Breast epithelium (tissue), 4 donors: ENCODE measurements around the gene SGTB. TPM values are rescaled to one million over a fixed set of nuclear protein-coding genes. Genes with fewer than 3 reads are reported as not detected.
"Not testable (repeated sequence)": the region's sequence is repeated elsewhere in the genome, so short reads cannot be mapped to it uniquely, and the experiment has no call there.

ENCODE experiments used
- DNase-seq, 2 donors: peaks; one replicate each; pipeline ENCODE4 v3.0.0-alpha.2; 2019; ENCODE audit warnings: low spot score in 2 of 2
- H3K27ac ChIP-seq, 2 donors: fragments of 200-600 bp; sonication (generic) in 1 of 2; one replicate each; pipeline ENCODE4 v1.5.1; 2016 to 2019; ENCODE audit warnings: mild to moderate bottlenecking in 1 of 2
- H3K27me3 ChIP-seq, 2 donors: fragments of 200-600 bp; sonication (generic) in 1 of 2; one replicate each; pipeline versions ENCODE4 v1.5.1 to v1.6.0; 2017 to 2019; ENCODE audit warnings: control low read depth in 1 of 2, mild to moderate bottlenecking in 1 of 2
- H3K36me3 ChIP-seq: fragments of 200-600 bp; one replicate; pipeline ENCODE4 v1.5.1; 2019
- H3K4me1 ChIP-seq, 2 donors: fragments of 200-600 bp; sonication (generic); one replicate each; pipeline ENCODE4 v1.5.1; 2016 to 2019; ENCODE audit warnings: control low read depth in 1 of 2
- H3K4me3 ChIP-seq, 3 donors: fragments of 200-600 bp; sonication (generic); 1 replicate in 2 of 3; 2 replicates in 1 of 3; pipeline ENCODE4 v1.5.1; 2016 to 2019; ENCODE audit warnings: mild to moderate bottlenecking in 3 of 3, moderate library complexity in 2 of 3
- H3K9me3 ChIP-seq, 2 donors: fragments of 200-600 bp; sonication (generic) in 1 of 2; one replicate each; pipeline ENCODE4 v1.5.1; 2016 to 2019; ENCODE audit warnings: control low read depth in 1 of 2
- POLR2A ChIP-seq: fragments of 450-650 bp; IDR thresholded peaks from one replicate; pipeline ENCODE4 v1.6.1; 2016; ENCODE audit warnings: antibody characterized with exemption, mild to moderate bottlenecking, moderate library complexity
- POLR2AphosphoS5 ChIP-seq, 3 donors: sonication (generic); formaldehyde crosslinking; IDR thresholded peaks; one replicate each; pipeline ENCODE4 v1.6.1; 2017; ENCODE audit warnings: antibody characterized with exemption in 3 of 3
- intact Hi-C: fragments of 100-400 bp; cut with DNase I; formaldehyde crosslinking; loops from one replicate; pipeline ENCODE4 v1.15.1; 2023; ENCODE audit warnings: low total_unique reads
- total RNA-seq, 3 donors: library from RNA; depleted of rRNA; stranded (reverse); fragments of >200 nt; gene quantifications; one replicate each; pipeline ENCODE4 v1.1.0, GENCODE V29; 2016
- TF ChIP-seq, protein P1 (sequence below), 3 donors: fragments of 450-650 bp; IDR thresholded peaks; one replicate each; pipeline ENCODE4 v1.5.1; 2016 to 2017; ENCODE audit warnings: antibody characterized with exemption in 3 of 3, mild to moderate bottlenecking in 3 of 3, moderate library complexity in 3 of 3

Gene SGTB
- total RNA-seq, 3 donors from 2014 or later, result 7.9 to 10.5 (median 8.2) TPM

DNA sequence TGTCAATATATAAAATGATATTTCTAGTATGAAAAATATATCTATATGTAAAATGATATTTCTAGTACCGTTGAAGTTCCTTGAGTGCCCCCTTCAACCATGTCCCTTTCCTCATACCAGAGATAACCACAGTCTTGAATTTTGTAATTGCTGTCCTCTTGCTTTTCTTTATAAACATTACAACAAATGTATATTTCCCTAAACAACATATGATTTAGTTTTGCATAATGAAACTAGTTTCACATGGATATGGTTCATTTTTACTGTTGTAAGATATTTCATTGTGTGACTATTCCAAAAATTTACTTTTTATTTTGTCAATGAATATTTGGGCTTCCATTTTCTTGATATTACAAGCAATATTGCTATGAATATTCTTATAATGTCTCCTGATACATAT, 14.1 kb upstream of the SGTB start:
- H3K27me3 ChIP-seq, result no peaks in the 10 kb centered on the region
- H3K4me1 ChIP-seq, result no peaks in the 10 kb centered on the region
- no peak overlapping the region for H3K27ac ChIP-seq
- H3K4me3 ChIP-seq, result no peak overlapping the region
- H3K36me3 ChIP-seq, result no peaks in the 10 kb centered on the region
- no peak for DNase-seq
- intact Hi-C loops, result no loop called here
- TF ChIP-seq, protein P1, sequence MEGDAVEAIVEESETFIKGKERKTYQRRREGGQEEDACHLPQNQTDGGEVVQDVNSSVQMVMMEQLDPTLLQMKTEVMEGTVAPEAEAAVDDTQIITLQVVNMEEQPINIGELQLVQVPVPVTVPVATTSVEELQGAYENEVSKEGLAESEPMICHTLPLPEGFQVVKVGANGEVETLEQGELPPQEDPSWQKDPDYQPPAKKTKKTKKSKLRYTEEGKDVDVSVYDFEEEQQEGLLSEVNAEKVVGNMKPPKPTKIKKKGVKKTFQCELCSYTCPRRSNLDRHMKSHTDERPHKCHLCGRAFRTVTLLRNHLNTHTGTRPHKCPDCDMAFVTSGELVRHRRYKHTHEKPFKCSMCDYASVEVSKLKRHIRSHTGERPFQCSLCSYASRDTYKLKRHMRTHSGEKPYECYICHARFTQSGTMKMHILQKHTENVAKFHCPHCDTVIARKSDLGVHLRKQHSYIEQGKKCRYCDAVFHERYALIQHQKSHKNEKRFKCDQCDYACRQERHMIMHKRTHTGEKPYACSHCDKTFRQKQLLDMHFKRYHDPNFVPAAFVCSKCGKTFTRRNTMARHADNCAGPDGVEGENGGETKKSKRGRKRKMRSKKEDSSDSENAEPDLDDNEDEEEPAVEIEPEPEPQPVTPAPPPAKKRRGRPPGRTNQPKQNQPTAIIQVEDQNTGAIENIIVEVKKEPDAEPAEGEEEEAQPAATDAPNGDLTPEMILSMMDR (IDR thresholded peaks at IDR 0.05), result no peak
- no peak for TF ChIP-seq POLR2A
- TF ChIP-seq POLR2AphosphoS5 (IDR thresholded peaks at IDR 0.05), result no peak
- no peaks in the 10 kb centered on the region for H3K9me3 ChIP-seq

DNA sequence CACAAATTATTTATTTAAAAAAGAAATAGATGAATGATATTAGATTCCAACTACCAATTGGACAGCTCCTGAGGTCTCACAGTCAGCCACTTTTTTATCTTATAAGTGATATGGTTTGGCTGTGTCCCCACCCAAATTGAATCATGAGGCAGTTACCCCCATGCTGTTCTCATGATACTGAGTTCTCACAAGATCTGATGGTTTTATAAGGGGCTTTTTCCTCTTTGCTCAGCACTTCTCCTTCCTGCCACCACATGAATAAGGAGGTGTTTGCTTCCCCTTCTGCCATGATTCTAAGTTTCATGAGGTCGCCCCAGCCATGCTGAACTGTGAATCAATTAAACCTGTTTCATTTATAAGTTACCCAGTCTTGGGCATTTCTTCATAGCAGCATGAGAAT, 13.0 kb upstream of the SGTB start:
- Histone ChIP-seq H3K4me1 (no peaks in the 10 kb centered on the region), H3K9me3 (no peaks in the 10 kb centered on the region), H3K36me3 (no peaks in the 10 kb centered on the region), H3K27ac (no peak overlapping the region), H3K4me3 (no peak overlapping the region), H3K27me3 (no peaks in the 10 kb centered on the region)
- TF ChIP-seq POLR2AphosphoS5 (IDR thresholded peaks at IDR 0.05) (no peak), POLR2A (no peak)
- TF ChIP-seq, protein P1 (IDR thresholded peaks at IDR 0.05), result no peak
- DNase-seq, result no peak
- intact Hi-C loops, result no loop called here

DNA sequence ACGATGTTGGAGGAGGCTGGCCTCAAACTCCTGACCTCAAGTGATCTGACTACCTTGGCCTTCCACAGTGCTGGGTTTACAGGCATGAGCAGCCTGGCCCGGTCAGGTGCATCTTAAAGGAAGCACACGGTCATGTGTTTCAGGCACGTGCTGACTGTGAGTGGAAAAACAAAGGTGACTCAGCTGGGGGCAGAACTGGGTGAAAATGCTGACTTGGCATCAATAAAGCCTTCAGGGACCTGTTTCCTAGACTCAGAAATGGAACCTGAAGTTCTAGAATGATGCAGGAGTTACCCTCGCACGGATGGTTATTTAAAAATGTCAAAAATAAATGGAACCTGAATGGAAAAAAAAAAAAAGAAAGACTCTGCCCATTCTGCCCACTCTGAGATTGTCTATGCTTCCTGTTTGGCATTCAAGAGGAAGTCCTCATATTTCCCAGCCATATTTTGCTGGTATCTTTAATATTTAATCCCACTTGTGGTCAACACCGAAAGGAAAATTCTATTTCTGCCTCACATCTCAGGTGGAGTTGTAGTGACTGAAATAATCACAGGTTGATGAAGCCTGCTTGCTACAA, 12.4 kb upstream of the SGTB start:
- H3K27me3 ChIP-seq, H3K4me3 ChIP-seq, intact Hi-C loops, H3K4me1 ChIP-seq, DNase-seq, H3K9me3 ChIP-seq, H3K27ac ChIP-seq, H3K36me3 ChIP-seq: not testable (repeated sequence)

DNA sequence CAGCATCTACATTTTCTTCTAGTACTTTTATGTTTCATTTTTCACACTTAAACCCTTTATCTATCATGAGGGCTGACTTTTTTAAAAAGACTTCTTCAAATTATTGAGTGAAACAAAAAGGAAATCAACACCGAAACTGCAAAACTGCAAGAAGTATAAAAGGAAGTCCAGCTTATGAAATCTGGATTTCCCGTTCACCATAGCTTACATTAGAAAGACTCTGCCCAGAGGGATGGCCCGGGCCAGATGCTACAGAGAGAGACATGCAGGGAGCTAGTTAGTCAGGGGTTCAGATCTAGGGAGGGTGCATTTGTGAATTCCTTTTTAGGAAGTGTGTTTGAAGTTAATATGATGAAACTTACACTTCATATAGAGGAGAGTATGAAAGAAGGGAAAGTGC, 10.1 kb upstream of the SGTB start:
- H3K36me3 ChIP-seq, H3K4me3 ChIP-seq, intact Hi-C loops, DNase-seq, H3K9me3 ChIP-seq, H3K4me1 ChIP-seq, H3K27ac ChIP-seq, H3K27me3 ChIP-seq: not testable (repeated sequence)

DNA sequence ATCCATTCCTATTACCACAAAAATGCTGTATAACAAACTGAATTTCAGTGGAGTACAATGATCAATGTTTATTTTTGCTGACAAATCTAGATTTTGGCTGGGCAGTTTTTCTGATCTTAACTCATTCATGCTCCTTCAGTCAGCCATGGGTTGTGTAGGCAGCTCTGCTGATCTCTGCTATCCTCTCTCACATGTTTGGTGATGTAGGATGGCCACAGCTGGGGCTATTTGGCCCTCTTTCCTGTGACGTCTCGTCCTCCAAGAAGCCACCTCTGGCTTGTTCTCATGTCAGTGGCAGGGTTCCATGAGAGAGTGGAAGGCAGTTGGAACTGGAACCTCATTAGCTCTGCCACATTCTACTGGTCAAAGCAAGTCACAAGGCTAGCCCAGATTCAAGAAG, 9.0 kb upstream of the SGTB start:
- intact Hi-C loops, result no loop called here
- no peak for DNase-seq
- Histone ChIP-seq H3K36me3 (no peaks in the 10 kb centered on the region), H3K4me3 (no peak overlapping the region), H3K9me3 (no peaks in the 10 kb centered on the region), H3K4me1 (no peaks in the 10 kb centered on the region), H3K27me3 (no peaks in the 10 kb centered on the region), H3K27ac (no peak overlapping the region)
- TF ChIP-seq POLR2A (no peak), POLR2AphosphoS5 (IDR thresholded peaks at IDR 0.05) (no peak)
- TF ChIP-seq, protein P1 (IDR thresholded peaks at IDR 0.05), result no peak

DNA sequence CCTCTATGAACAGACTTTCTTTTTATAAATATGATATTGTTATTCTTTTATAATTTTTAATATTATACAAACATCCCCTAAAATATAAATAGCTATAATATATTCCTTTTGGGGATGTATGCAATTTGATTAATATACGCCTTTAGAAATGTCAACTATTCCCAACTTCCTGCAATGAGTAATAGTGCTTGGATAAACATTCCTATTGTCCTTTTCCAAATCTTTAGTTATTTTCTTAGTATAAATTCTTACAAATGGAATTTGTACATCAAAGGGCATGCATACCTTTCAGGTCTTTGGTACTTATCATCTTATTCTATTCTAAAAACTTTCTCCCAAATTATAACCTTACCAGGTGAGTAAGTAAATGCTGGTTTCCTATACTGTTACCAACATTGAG, 6.3 kb upstream of the SGTB start:
- Histone ChIP-seq H3K9me3 (no peaks in the 10 kb centered on the region), H3K4me3 (no peak overlapping the region), H3K27me3 (no peaks in the 10 kb centered on the region), H3K27ac (no peak overlapping the region), H3K36me3 (no peaks in the 10 kb centered on the region), H3K4me1 (no peaks in the 10 kb centered on the region)
- no peak for DNase-seq
- intact Hi-C loops, result no loop called here
- TF ChIP-seq, protein P1 (IDR thresholded peaks at IDR 0.05), result no peak
- TF ChIP-seq POLR2A (no peak), POLR2AphosphoS5 (IDR thresholded peaks at IDR 0.05) (no peak)
